HG03442 (cell line): ENCODE results near the gene CROCC2.

Experiments used
- ATAC-seq: cut with Tn5 transposase; IDR thresholded peaks from one replicate; pipeline ENCODE4 v1.9.1; 2021; ENCODE audit warnings: mild to moderate bottlenecking, moderate library complexity; ENCODE audit not compliant: unreplicated experiment

The CROCC2 gene

GRCh38 chr2:240996161-240996833 lies 90.2 kb downstream of the CROCC2 start:
- no peak for ATAC-seq

GRCh38 chr2:240996834-240997140 lies 90.7 kb downstream of the CROCC2 start:
- no peak for ATAC-seq

- ATAC-seq: no peak
Observed at GRCh38 chr2:240997141-240997855, 91.2 kb downstream of the CROCC2 start.

GRCh38 chr2:240997856-240998705 lies 91.9 kb downstream of the CROCC2 start, which contains the start of gene SNED1:
SNED1 (plus strand) TSS chr2:240998618; CDS start chr2:240998838, 220 bp downstream.
- peak; percentile 43 for ATAC-seq

- no peak for ATAC-seq
Observed at GRCh38 chr2:240998706-240998994, 92.5 kb downstream of the CROCC2 start.

- no peak for ATAC-seq
Observed at GRCh38 chr2:240998995-240999791, 93.1 kb downstream of the CROCC2 start.

GRCh38 chr2:240999873-241000541 lies 93.9 kb downstream of the CROCC2 start:
- no peak for ATAC-seq

GRCh38 chr2:241000831-241001321 lies 94.7 kb downstream of the CROCC2 start:
- no peak for ATAC-seq

GRCh38 chr2:241001413-241002274 lies 95.5 kb downstream of the CROCC2 start:
- no peak for ATAC-seq

GRCh38 chr2:241002275-241003046 lies 96.3 kb downstream of the CROCC2 start:
- no peak for ATAC-seq

- ATAC-seq: no peak
Observed at GRCh38 chr2:241003047-241003360, 96.9 kb downstream of the CROCC2 start.

GRCh38 chr2:241003369-241003768 lies 97.2 kb downstream of the CROCC2 start:
- ATAC-seq: no peak

- ATAC-seq: no peak
Observed at GRCh38 chr2:241003830-241004564, 97.9 kb downstream of the CROCC2 start.

- no peak for ATAC-seq
Observed at GRCh38 chr2:241005569-241005968, 99.4 kb downstream of the CROCC2 start.

- ATAC-seq: no peak
Observed at GRCh38 chr2:241006412-241006811, 100.3 kb downstream of the CROCC2 start.

- no peak for ATAC-seq
Observed at GRCh38 chr2:241007111-241007510, 101.0 kb downstream of the CROCC2 start.

GRCh38 chr2:241007880-241008710 lies 102.0 kb downstream of the CROCC2 start:
- ATAC-seq: no peak
